Loucy (cell line): ENCODE measurements around the gene ACADSB.

ENCODE experiments used
- EZH2phosphoT487 ChIP-seq: fragments of 200-600 bp; IDR thresholded peaks from 2 replicates; pipeline ENCODE4 v1.6.1; 2018; ENCODE audit warnings: antibody characterized with exemption, mild to moderate bottlenecking, moderate library complexity, borderline replicate concordance
- TF ChIP-seq, protein P1 (sequence below): fragments of 200-600 bp; sonication (generic); conservative IDR thresholded peaks from 2 replicates; pipeline ENCODE4 v1.5.1; 2014; ENCODE audit warnings: mild to moderate bottlenecking, antibody characterized with exemption, low read length

DNA sequence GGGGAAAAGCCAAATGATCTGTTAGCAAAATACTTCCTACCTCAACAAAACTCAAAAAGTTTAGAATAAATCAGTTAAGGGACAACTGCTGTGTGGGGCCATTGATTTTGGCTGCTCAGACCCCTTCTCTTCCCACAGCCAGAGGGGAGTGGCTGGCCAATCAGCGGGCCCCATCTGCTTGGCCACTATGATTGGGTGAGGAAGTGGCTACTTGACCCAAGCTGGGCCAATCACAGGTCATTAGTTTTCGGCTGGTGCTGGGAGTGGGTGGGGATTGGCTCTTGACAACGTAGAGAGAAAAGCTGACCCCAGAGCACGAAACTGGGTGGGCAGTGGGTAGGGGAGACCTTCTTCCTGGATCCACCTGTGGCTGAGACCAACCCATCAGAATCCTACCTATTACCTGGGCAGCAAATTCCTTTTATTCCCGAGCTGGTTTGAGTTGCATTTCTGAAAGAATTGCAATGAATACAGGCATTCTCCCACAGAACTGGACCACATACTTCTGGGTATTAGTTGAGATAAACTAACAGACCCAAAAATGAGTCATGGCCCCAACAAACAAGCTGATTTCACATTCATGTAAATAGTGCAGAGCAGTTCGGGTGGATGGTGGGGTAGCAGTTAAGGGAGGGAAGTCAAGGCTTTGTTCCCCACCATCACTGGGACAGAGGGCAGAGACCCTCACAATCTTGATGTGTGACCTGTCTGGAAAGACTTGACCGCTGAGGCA is 91.4 kb downstream of the ACADSB start:
- TF ChIP-seq, protein P1, sequence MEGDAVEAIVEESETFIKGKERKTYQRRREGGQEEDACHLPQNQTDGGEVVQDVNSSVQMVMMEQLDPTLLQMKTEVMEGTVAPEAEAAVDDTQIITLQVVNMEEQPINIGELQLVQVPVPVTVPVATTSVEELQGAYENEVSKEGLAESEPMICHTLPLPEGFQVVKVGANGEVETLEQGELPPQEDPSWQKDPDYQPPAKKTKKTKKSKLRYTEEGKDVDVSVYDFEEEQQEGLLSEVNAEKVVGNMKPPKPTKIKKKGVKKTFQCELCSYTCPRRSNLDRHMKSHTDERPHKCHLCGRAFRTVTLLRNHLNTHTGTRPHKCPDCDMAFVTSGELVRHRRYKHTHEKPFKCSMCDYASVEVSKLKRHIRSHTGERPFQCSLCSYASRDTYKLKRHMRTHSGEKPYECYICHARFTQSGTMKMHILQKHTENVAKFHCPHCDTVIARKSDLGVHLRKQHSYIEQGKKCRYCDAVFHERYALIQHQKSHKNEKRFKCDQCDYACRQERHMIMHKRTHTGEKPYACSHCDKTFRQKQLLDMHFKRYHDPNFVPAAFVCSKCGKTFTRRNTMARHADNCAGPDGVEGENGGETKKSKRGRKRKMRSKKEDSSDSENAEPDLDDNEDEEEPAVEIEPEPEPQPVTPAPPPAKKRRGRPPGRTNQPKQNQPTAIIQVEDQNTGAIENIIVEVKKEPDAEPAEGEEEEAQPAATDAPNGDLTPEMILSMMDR = no peak
- no peak for TF ChIP-seq EZH2phosphoT487
